Activated T-cell treated with anti-CD3 and anti-CD28 coated beads for 1 hour (primary cell): ENCODE measurements around the gene CLSTN3.
A peak's percentile ranks its signal among the peaks of the same experiment; 100 is the strongest.
"Not testable (repeated sequence)": the region's sequence is repeated elsewhere in the genome, so short reads cannot be mapped to it uniquely, and the experiment has no call there.

Source experiments
- DNase-seq: peaks from one replicate; pipeline ENCODE4 v3.0.0-alpha.2; 2020; ENCODE audit warnings: low read depth

The CLSTN3 gene

GRCh38 chr12:7103837-7104584 lies 26.2 kb upstream of the CLSTN3 start:
- DNase-seq = no peak

DNA sequence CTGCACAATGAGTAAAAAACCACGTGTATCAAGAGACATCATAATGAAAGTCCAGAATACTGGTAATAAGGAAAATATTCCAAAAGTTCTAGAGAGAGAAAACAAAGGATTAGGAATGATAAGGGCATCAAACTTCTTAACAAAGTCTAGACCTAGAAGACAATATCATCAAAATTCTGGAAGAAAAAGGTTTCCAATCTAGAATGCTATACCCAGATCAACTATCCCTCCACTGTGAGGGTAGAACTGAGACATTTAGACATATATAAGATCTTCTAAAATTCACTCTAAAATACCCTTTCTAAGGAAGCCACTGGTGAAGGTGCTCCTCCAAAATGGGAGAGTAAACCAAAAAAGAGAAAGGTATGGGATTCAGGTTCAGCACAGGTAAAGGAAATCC lies 24.1 kb upstream of the CLSTN3 start:
- no peak for DNase-seq

DNA sequence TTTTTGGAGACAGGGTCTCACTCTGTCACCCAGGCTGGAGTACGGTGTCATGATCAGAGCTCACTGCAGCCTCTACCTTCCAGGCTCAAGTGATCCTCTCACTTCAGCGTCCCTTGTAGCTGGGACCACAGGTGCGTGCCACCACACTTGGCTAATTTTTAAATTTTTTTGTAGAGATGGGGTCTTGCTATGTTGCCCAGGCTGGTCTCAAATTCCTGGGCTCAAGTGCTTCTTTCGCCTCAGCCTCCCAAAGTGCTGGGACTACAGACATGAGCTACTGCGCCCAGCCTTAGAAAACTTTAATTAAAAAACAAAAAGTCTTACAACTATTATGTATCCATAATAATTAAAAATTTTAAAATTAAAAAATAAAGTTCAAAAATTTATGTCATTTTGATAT lies 23.0 kb upstream of the CLSTN3 start:
- not testable (repeated sequence) for DNase-seq

DNA sequence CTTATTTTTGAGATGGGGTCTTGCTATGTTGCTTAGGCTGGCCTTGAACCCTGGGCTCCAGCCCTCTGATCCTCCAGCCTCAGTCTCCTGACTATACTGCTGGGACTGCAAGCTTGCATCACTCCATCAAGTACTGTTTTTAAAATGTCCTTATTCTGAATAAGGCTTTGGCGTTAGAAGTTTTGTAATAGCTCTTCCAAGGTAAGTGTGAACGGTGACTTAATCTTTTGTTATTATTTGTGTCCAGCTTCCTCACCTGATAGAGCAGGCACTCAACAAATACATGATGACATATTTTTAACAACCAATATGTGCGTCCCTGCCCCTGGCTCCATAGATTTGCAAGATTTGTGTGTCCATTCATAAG lies 22.6 kb upstream of the CLSTN3 start:
- DNase-seq = no peak

DNA sequence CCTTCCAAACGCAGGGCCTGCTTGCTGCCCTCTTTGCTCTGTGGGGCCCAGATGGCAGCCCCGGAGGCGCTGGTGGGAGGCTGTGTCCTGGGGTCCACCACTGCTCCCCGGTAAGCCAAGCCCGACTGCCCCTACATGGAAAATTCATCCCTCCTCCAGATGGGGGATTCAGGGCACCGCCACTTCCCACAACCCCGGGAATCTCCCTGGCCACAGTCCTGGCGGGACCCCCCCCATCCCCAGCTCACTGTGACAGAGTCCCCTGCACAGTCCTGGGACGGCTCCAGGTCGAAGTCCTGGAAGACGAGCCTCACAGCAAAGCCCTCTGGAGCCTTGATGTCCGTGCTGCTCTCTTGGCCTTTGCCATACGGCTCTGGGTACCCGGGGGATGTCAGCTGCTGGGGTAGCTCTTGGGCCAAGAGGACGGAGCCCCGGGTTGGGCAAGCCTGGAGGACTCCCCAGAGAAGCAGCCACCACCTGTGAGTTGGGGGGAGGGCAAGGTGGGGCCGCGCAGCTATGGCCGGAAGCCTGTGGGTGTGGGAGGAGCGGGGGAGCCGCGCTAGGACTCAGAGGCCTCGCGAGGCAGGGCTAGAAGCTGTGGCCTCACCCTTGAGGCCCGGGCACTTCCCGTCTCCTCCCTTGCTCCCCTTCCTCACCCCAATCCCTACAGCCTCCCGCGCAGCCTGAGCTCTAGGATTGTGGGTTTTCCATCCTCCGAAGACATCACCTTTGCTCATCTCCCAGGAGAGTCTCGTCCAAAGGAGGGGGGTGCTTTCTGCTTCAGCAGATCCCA lies 22.0 kb upstream of the CLSTN3 start:
- DNase-seq = peak; percentile 57

DNA sequence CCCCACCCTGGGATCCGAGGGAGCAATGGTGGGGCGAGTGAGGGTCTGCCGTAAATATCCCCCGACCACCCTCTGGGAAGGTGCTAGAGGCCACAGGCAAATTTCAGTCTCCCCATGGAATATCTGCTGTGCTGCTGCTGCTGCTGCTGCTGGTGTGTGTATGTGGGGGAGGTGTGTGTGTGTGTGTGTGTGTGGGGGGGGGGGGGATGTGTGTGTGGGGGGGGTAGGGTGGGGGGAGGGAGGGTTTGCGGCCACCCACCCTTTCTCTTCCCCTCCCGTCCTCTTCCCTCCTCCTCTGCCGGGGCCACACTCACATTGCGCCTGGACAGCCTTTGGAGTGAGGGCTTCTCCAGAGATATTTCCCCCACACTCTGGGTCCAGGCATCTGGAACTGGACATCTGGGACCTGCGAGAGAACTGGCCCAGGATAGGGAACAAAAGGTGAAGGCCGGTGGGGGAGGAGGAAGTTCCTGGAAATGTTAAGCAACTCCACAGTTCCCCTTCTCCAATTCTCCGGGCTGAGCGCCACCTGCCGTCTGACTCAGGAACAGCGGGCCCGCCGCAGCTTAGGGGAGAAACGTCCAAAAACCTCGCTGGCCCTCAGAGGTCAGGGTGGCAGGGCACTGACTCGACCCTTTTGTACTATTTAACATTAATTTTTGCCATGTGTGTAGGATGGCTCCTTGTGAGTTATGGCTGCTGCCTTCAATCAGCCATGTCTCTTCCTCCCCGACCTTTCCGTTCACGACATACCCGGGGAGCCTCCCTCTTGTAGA lies 21.2 kb upstream of the CLSTN3 start, which contains the start of gene C1RL:
Gene C1RL, minus strand, starts transcription at position 419 of the 776 bp plus-strand sequence. Its CDS starts 34 bp downstream, at position 385.
- DNase-seq = peak; percentile 83

DNA sequence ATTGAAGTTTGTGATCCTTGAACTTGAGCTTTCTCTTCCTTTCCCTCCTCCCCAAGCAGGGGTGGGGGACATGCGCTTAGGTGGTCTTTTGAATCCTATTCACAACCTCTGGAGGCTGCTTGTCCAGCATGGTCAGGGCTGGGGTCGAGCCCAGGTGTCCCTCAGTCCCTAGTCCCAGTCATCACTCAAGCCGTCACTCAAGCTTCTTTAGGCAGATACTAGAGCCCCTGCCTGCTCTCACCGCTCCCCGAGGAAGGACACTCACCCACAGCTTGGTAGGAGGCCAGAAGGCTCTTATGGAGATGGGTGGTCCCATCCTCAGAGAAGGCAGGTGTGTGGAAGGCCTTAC lies 20.6 kb upstream of the CLSTN3 start:
- no peak for DNase-seq

DNA sequence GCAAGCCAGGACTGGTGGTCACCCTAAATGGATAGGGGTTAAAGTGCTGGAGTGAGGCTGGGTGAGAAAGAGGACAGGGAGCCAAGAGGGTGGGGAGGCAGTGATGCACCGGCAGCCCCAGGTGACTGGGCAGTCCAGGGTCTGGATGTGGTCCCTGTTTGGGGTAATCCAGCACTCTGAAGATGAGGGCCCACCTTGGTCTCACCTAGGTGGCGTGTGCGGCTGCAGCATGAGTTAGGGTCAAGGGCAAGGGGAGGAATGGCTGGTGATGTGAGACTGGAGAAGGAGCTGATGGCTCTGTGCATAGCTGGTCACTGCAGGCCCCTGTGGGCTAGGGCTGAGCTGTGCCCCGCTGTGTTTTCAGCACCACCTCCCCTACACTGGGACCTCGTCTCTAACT lies 19.5 kb upstream of the CLSTN3 start:
- no peak for DNase-seq

GRCh38 chr12:7112041-7112440 lies 18.1 kb upstream of the CLSTN3 start:
- DNase-seq = no peak

DNA sequence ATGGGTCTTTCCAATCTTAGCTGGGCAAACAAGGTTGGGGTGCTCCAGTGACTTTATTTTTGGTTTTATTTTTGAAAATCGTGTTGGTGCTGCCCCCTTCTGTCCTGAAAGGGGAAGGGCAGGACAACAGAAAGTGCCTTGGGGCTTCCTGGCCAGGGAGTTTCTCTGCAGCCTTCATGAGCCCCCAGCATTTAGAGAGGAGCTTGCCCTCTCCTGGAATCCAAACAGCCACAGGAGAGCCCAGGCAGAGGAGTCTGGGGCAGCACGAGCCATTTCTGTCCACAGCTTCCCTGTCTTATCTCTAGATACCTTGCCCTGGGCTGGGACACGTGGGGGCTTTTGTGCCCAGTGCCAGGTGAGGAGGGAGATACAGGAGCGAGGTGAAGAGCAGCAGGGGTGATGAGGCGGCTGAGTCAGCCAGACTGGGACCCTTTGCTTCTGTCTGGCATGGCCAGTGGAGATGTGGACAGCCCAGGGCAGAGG lies 16.7 kb upstream of the CLSTN3 start:
- DNase-seq = no peak

DNA sequence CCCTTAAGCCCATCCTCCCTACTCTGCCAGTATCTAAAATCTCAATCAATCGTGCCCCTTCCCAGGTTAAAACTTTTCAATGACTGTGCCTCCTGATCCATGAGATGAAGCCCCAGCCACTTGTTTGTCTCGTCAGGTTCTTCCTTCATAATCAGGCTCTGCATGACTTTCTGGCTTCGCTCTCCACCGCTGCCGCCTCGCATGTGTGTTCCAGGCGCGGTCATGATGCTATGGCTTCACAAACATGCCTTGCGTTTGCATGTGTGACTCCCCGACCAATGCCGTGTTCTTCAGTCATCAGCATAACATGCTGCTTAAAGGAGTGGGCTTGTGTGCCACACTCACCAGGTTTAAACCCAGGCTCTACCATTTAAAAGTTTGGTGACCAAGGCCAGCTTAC lies 16.2 kb upstream of the CLSTN3 start:
- DNase-seq = no peak

DNA sequence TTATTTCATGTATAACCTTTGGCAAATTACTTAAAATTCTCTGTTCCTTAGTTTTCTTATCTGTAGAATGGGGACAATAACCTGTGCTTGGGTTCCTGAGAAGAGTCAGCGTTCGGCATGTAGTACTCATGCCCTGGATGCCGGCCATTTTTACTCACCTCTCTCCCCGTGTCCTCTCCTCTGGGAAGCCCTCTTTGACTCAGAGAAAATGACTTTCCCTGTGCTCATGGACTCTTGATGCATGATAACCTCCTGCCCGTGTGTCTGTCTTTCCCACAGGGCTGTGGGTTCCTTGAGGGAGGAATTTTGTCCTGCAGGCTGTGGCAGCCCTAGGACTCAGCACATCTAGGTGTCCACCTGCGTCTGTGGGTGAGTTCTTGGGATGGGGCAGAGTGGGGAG lies 15.3 kb upstream of the CLSTN3 start:
- DNase-seq = no peak

- no peak for DNase-seq
These were observed 14.0 kb upstream of the CLSTN3 start for GRCh38 chr12:7116196-7116595.

GRCh38 chr12:7116916-7117315 lies 13.3 kb upstream of the CLSTN3 start:
- no peak for DNase-seq

- DNase-seq = no peak
These were observed 12.5 kb upstream of the CLSTN3 start for GRCh38 chr12:7117670-7118069.

DNA sequence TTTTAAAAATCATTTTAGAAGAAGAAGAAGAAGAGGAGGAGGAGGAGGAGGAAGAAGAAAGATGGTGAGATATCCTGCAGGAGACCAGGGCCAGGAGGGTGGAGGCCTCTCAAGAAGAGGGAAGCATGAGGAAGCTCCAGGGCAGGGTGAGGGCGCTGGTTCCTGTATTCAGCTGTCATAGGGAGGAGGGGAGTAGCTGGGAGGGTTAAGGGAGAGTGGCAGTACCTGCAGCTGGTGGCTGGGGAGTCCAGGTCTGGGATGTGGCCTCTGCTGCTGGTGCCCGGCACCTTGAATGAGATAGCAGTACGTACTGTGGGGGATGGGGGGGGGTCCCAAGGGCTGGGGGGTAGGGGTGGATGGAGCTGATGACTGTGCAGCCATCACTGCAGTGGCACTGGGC lies 11.3 kb upstream of the CLSTN3 start:
- DNase-seq = no peak

DNA sequence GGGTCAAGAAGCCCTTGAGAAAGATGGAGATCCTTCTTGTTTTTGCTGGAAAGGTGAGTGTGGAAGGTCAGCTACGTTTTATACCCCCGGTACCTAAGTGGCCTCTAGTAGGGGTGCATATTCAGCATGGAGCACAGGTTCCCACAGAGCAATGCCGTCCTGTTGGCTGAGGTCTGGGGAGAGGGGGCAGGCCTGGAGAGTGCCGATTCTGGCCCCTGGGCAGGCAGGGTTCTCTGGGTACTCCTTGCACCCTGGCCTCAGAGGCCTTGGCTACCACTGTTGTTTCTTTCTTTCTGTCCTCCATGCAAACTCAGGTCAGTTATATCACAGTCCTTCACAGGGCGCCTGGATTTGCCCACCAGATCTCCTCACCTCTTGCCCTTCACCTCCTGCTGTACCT lies 10.0 kb upstream of the CLSTN3 start:
- DNase-seq = no peak

GRCh38 chr12:7121324-7121723 lies 8.8 kb upstream of the CLSTN3 start:
- DNase-seq = no peak

DNA sequence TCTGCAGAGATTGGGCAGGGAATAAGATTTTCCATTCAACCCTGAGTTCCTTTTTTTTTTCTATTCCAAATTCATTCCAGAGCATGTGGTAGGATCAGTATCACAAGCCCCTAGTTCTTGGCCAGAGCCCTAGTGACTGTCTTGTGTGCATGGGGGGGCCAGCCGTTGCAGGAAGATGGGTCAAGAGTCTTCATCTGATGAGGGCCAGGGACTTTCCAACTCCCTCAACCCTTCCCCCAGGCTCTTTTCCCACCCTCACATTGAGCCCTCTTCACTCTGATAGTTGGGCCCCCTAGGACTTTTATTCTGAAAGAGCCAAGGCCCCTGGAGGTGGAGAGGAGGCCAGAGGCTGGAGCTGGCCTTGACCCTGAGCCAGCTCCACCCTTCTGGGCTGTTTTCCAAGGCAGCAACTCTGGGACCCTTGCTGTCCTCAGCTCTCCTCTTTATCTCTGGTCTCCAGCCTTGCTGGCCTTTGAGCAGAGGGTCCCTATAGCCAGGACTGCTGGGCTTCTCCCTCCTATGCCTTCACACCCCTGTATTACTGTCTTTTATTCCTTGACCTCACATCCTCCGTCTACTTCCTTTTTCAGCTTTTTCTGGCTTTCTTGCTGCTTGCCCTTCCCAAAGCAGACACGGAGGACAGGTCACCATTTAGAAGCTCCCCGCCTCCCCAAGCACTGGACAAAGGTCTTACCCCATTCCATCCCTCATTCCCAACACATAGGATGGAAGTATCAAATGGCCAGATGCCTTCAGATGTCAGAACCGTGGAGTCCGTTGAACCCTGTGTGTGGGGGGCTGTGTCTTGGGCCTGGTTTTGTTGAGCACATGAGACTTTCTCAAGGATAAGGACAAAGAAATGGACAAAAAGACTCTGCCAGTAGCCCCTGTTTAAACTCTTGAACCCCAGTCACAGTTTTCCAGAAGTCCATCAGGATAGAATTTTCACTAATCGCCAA lies 7.1 kb upstream of the CLSTN3 start:
- no peak for DNase-seq

DNA sequence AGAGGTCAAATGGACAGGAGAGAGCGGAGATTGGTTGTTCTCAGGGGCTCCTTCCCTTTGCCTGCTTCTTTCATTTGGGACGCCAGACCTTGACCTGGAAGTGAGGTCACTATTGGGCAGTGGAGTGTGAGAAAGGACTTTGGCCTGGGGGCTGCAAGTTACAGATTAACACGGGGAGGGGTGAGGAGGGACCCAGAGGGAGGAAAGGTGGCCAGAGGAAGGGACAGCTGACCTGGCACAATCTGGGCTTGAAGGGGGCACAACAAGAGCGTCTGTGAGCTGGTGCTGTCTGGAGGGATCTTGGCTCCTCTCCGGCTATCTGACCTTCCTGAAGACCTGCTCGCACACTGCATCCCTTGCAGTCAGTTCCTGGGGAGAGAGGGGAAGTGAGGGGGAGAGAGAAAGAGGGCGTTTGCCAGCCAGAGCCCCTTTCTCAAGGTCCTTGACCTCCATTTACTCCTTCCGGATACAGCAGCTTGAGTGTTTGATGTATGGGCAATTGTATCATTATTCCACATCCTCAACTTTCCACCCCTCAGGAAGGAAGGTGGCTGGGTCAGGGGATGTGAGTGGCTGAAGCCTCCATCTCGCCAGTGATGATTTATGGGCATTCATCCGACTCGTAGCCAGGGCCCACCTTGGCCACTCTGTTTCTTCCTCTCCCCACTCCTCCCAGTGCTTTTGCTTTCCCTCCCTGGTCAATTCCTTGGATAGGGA lies 6.2 kb upstream of the CLSTN3 start:
- no peak for DNase-seq
